HPDE6-E6E7 (cell line): ENCODE measurements around the gene LYVE1.

ENCODE experiments used
- DNase-seq: peaks from one replicate; pipeline ENCODE4 v3.0.0; 2011; ENCODE audit warnings: missing footprints; ENCODE audit errors: extremely low spot score

LYVE1 gene

GRCh38 chr11:10526974-10527918, 41.2 kb downstream of the LYVE1 start:
- DNase-seq = peak; percentile 40

DNA sequence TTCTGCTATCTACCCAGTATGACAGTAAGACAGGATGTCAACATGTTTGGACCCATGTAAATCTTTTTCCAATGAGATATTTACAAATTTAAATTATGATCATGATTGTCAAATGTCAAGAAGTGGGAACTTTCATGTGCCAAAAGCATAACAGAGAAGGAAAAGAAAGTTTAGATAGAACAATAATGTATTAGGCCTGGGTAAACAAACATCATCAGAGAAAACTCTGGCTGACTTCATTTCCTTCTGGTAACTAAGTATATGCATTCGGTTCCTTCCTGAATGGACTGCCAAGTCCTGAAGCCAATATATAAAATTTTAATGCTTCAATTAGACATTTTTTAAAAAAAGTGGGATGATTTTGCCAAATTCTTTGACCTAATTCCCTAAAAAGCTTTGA, 44.0 kb downstream of the LYVE1 start:
- DNase-seq = no peak

DNA sequence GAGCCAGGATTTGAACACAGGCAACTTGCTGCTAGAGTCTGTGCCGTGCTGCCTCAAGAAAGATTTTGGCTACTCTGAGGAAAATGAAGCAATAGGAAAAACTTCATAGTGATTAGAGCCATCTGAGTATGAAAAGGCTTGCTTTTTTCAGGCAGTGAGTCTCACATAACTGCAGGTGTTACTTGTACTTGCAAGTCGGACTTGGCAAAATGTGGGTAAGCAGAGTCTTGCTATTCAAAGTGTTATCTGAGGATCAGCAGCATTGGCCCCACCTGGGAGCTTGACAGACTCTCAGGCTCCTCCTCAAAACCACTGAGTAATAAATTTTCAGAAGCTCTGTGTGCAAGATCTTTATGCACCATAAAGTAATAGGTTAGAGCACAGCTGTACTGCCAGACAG, 45.5 kb downstream of the LYVE1 start:
- no peak for DNase-seq

DNA sequence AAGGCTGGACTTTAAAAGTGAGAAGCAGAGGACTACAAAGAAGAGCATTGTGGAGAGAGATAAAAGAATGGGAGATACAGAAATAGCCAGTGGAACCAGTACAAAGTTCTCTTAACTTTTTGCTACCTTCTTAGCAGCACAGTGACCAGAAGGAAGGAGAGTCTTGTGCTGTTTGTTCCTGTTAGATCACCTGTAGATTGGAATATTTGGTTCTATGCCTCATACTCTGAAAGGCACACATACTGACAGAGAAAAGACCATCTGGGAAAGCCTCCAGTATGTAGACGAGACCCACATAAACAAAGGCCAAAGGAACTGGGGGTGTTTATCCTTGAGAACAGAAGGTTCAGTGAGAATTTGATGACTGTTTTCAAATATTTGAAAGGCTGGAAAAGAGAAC, 46.2 kb downstream of the LYVE1 start:
- DNase-seq = no peak

DNA sequence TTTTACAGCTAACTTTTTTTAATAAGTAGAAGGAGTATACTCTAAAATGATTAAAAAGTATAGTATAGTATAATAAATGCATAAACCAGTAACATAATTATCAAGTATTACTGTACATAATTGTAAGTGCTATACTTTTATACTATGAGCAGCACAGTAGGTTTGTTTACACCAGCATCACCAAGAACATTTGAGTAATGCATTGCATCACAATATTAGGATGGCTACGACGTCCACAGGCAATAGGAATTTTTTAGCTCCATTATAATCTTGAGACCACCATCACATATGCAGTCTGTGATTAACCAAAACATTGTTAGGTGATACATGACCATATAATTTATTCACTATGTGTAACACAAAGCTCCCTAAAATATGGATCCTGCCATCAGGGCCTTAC, 47.9 kb downstream of the LYVE1 start:
- no peak for DNase-seq

GRCh38 chr11:10519630-10520029, 48.8 kb downstream of the LYVE1 start:
- no peak for DNase-seq

GRCh38 chr11:10518891-10519290, 49.6 kb downstream of the LYVE1 start:
- DNase-seq = no peak

DNA sequence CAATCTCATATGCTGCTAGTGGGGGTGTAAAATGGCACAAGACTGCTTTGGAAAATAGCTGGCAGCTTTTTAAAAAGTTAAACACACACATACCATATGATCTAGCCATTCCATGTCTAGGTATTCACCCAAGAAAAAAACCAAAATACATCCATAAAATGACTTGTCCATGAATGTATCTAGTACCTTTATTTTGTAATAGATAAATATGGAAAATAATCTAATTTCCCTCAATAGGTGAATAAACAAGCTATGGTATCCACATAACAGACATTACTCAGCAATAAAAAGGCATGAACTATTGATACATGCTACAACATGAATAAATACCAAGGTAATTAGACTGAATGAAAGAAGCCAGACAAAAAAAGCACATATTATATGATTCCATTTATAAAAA, 50.3 kb downstream of the LYVE1 start:
- DNase-seq = no peak

- DNase-seq = no peak
Measured at GRCh38 chr11:10515418-10515817, 53.0 kb downstream of the LYVE1 start.

- DNase-seq = no peak
Measured at GRCh38 chr11:10514709-10515108, 53.8 kb downstream of the LYVE1 start.

GRCh38 chr11:10514202-10514601, 54.3 kb downstream of the LYVE1 start:
- DNase-seq = no peak

GRCh38 chr11:10511181-10511621, 57.3 kb downstream of the LYVE1 start:
- no peak for DNase-seq
